GM12878 (cell line): ENCODE data around the gene CIPC. TPM values are rescaled to one million over a fixed set of nuclear protein-coding genes. Genes with fewer than 3 reads are reported as not detected.

Source experiments
- ATAC-seq: fragments of 200-7000 bp; cut with Tn5 transposase; 3 replicates; pipeline ENCODE4 v1.9.1; 2020; ENCODE audit warnings: mild to moderate bottlenecking, moderate library complexity
- BruUV-seq: library from RNA; stranded (reverse); fragments of 400-500 nt; replicated peaks from 2 replicates; lab custom pipeline; 2021; lab: Mats Ljungman, UMichigan
- CTCF ChIA-PET: fragments of 300-600 bp; sonication (Branson Sonifier 250); formaldehyde crosslinking; extraction: SDS; loops from one replicate; lab custom pipeline; 2021; ENCODE audit warnings: inconsistent platforms; lab: Yijun Ruan, JAX
- POLR2A ChIA-PET: fragments of 350-600 bp; formaldehyde crosslinking; extraction: SDS; loops from one replicate; lab custom pipeline; 2021; ENCODE audit warnings: inconsistent platforms; lab: Charles Lee
- RAD21 ChIA-PET: fragments of 300-600 bp; sonication (Branson Sonifier 250); formaldehyde crosslinking; loops from one replicate; lab custom pipeline; 2023; ENCODE audit warnings: antibody characterized with exemption; ENCODE audit not compliant: unreplicated experiment; lab: Charles Lee
- SMC1A ChIA-PET: fragments of 300-600 bp; sonication (Branson Sonifier 250); formaldehyde crosslinking; loops from one replicate; lab custom pipeline; 2023; ENCODE audit not compliant: unreplicated experiment, uncharacterized antibody; lab: Charles Lee
- DNase-seq: peaks from one replicate; pipeline ENCODE4 v3.0.0-alpha.2; 2011; ENCODE audit warnings: low read depth, low spot score
- FAIRE-seq: peaks from 3 replicates; lab custom pipeline; 2011; peaks lifted over from hg19 to GRCh38; lab: Jason Lieb, UNC
- H2AFZ ChIP-seq: 2 replicates; pipeline ENCODE4 v1.6.0; 2011; ENCODE audit warnings: low read depth, low read length, control low read depth; ENCODE audit not compliant: control insufficient read depth
- H3K27ac ChIP-seq: 2 replicates; pipeline ENCODE4 v1.5.1; 2011; ENCODE audit warnings: control low read depth; ENCODE audit not compliant: control insufficient read depth, insufficient read depth
- H3K27me3 ChIP-seq, 2 experiments: replicated peaks in 1 of 2; 2 replicates each; pipeline versions ENCODE4 v1.6.0 to v1.6.1; 2011; ENCODE audit warnings: low read length in 1 of 2; ENCODE audit not compliant: control insufficient read depth in 2 of 2, insufficient read depth in 2 of 2
- H3K36me3 ChIP-seq, 2 experiments: 2 replicates each; pipeline ENCODE4 v1.5.1; 2011; ENCODE audit warnings: low read length in 1 of 2; ENCODE audit not compliant: control insufficient read depth in 2 of 2, insufficient read depth in 2 of 2
- H3K4me1 ChIP-seq: 2 replicates; pipeline ENCODE4 v1.6.1; 2011; ENCODE audit warnings: mild to moderate bottlenecking, low read length, moderate library complexity, mixed read lengths; ENCODE audit not compliant: control insufficient read depth, insufficient read depth
- H3K4me2 ChIP-seq: 2 replicates; pipeline ENCODE4 v1.6.0; 2011; ENCODE audit warnings: control low read depth; ENCODE audit not compliant: control insufficient read depth, insufficient read depth
- H3K4me3 ChIP-seq: fragments of 200-600 bp; sonication (generic); 2 replicates; pipeline ENCODE4 v1.5.1; 2016
- H3K79me2 ChIP-seq: 2 replicates; pipeline ENCODE4 v1.6.0; 2011; ENCODE audit warnings: low read length; ENCODE audit not compliant: control insufficient read depth, insufficient read depth
- H3K9ac ChIP-seq: 2 replicates; pipeline ENCODE4 v1.8.0; 2011; ENCODE audit warnings: low read length, control low read depth, mixed read lengths; ENCODE audit not compliant: control insufficient read depth, insufficient read depth
- H3K9me3 ChIP-seq: replicated peaks from 3 replicates; pipeline ENCODE4 v1.5.1; 2011; ENCODE audit warnings: mild to moderate bottlenecking, low read length; ENCODE audit not compliant: control insufficient read depth, insufficient read depth
- H4K20me1 ChIP-seq: 2 replicates; pipeline ENCODE4 v1.6.0; 2011; ENCODE audit not compliant: control insufficient read depth, insufficient read depth
- CBX5 ChIP-seq: sonication (generic); IDR thresholded peaks from 2 replicates; pipeline ENCODE4 v1.6.1; 2016; ENCODE audit warnings: low read depth, moderate library complexity, mild to moderate bottlenecking, inconsistent platforms
- EGR1 ChIP-seq, 2 experiments: IDR thresholded peaks; 1 replicate in 1 of 2; 2 replicates in 1 of 2; pipeline ENCODE4 v1.6.1; 2011 to 2012; ENCODE audit warnings: low read depth in 2 of 2, low read length in 2 of 2, borderline replicate concordance in 1 of 2, mild to moderate bottlenecking in 1 of 2, moderate library complexity in 1 of 2
- EZH2 ChIP-seq: IDR thresholded peaks from 2 replicates; pipeline ENCODE4 v1.6.1; 2012; ENCODE audit warnings: low read depth, mild to moderate bottlenecking, control low read depth, inconsistent platforms, low read length, borderline replicate concordance; ENCODE audit not compliant: control insufficient read depth
- IRF3 ChIP-seq: fragments of 450-650 bp; IDR thresholded peaks from 2 replicates; pipeline ENCODE4 v1.6.1; 2014; ENCODE audit warnings: mild to moderate bottlenecking
- JUNB ChIP-seq: IDR thresholded peaks from 2 replicates; pipeline ENCODE4 v1.6.1; 2016; ENCODE audit warnings: antibody characterized with exemption, mild to moderate bottlenecking
- KLF5 ChIP-seq: fragments of 450-650 bp; IDR thresholded peaks from 2 replicates; pipeline ENCODE4 v1.6.1; 2014; ENCODE audit warnings: mild to moderate bottlenecking; ENCODE audit not compliant: partially characterized antibody
- MEF2B ChIP-seq: fragments of 450-650 bp; IDR thresholded peaks from 2 replicates; pipeline ENCODE4 v1.6.1; 2018; ENCODE audit warnings: mild to moderate bottlenecking, moderate library complexity; ENCODE audit not compliant: partially characterized antibody, poor library complexity, severe bottlenecking
- MYC ChIP-seq: IDR thresholded peaks from 2 replicates; pipeline ENCODE4 v1.6.1; 2011; ENCODE audit warnings: mild to moderate bottlenecking, low read length, moderate library complexity, inconsistent platforms; ENCODE audit not compliant: insufficient read depth, insufficient replicate concordance, insufficient read length, severe bottlenecking
- NBN ChIP-seq: fragments of 450-650 bp; IDR thresholded peaks from 2 replicates; pipeline ENCODE4 v1.6.1; 2016
- NR2C1 ChIP-seq: fragments of 450-650 bp; IDR thresholded peaks from 2 replicates; pipeline ENCODE4 v1.6.1; 2017; ENCODE audit warnings: antibody characterized with exemption, mild to moderate bottlenecking, moderate library complexity
- REST ChIP-seq: IDR thresholded peaks from 2 replicates; pipeline ENCODE4 v1.6.1; 2012; ENCODE audit warnings: mild to moderate bottlenecking, low read depth, low read length
- SIN3A ChIP-seq: IDR thresholded peaks from 2 replicates; pipeline ENCODE4 v1.6.1; 2012; ENCODE audit warnings: low read depth, low read length, improper control_type of control experiment
- SMARCA5 ChIP-seq: fragments of 450-650 bp; IDR thresholded peaks from 2 replicates; pipeline ENCODE4 v1.6.1; 2017; ENCODE audit warnings: mild to moderate bottlenecking
- TCF12 ChIP-seq: IDR thresholded peaks from 2 replicates; pipeline ENCODE4 v1.6.1; 2011; ENCODE audit warnings: low read depth, mild to moderate bottlenecking, low read length
- ZBTB11 ChIP-seq: fragments of 450-650 bp; formaldehyde crosslinking; IDR thresholded peaks from 2 replicates; pipeline ENCODE4 v1.5.0; 2022; ENCODE audit warnings: mild to moderate bottlenecking, missing genetic modification characterization
- ZNF24 ChIP-seq: fragments of 450-650 bp; IDR thresholded peaks from 2 replicates; pipeline ENCODE4 v1.6.1; 2017; ENCODE audit warnings: antibody characterized with exemption, mild to moderate bottlenecking
- WGBS: methylation state at CpG from one replicate; pipeline ENCODE4 v1.1.6; 2016; ENCODE audit warnings: low lambda C conversion rate; ENCODE audit not compliant: insufficient replicate concordance, insufficient coverage; ENCODE audit errors: missing lambda C conversion rate; 5-methylcytosine and 5-hydroxymethylcytosine counted together
- in situ Hi-C: fragments of 300-500 bp; cut with MboI; formaldehyde crosslinking; loops from 9 replicates; pipeline ENCODE4 v1.14.3; 2018; ENCODE audit warnings: mixed read lengths
- intact Hi-C: fragments of 100-400 bp; cut with micrococcal nuclease; formaldehyde crosslinking; loops from one replicate; pipeline ENCODE4 v1.14.2; 2022; ENCODE audit not compliant: unreplicated experiment
- polyA plus RNA-seq, 11 experiments: library from polyadenylated mRNA; depleted of rRNA in 4 of 11; unstranded in 6 of 11; stranded (reverse) in 5 of 11; fragments of >200 nt; fragmentation: Nextera tagmentation in 4 of 11; fragmentation: Illumina TruSeq in 1 of 11; extraction: Ambion mirVana in 4 of 11; extraction: Trizol in 1 of 11; gene quantifications; 1 replicate in 1 of 11; 2 replicates in 10 of 11; pipeline versions ENCODE4 v1.2.1 to v1.2.3, GENCODE V29; 2011 to 2016; ENCODE audit warnings: inconsistent platforms in 2 of 11, missing spikeins in 2 of 11, low read depth in 1 of 11
- total RNA-seq, 4 experiments: library from RNA; depleted of rRNA in 3 of 4; stranded (reverse); fragments of >200 nt in 3 of 4; fragmentation: Illumina TruSeq in 1 of 4; extraction: Trizol in 1 of 4; gene quantifications; 2 replicates each; pipeline versions ENCODE4 v1.2.1 to v1.2.3, GENCODE V29; 2013 to 2021

Gene CIPC
- total and polyA plus RNA-seq, 10 of the 15 experiments (the other 5 are each of a cell fraction or from before 2014, with no cell fraction given), result 5.6 to 29.5 (median 16.5) TPM

GRCh38 chr14:77122526-77123125, 24.6 kb downstream of the CIPC start:
- Histone ChIP-seq H3K4me2 (peak overlapping the region; percentile 47; the same call in 1 of the 2 replicates), H3K27ac (no peak overlapping the region), H3K36me3 (no peaks in the 10 kb centered on the region), H3K9ac (no peak overlapping the region), H3K4me1 (peaks cover 53% of the 10 kb centered on the region), H4K20me1 (no peaks in the 10 kb centered on the region), H2AFZ (no peak overlapping the region), H3K4me3 (no peak overlapping the region), H3K79me2 (no peaks in the 10 kb centered on the region), H3K27me3 (peaks cover 6 to 7% of the 10 kb centered on the region in 2 experiments; a peak in 2 of 4 replicates), H3K9me3 (no peaks in the 10 kb centered on the region)
- RAD21 ChIA-PET, result interaction anchor here (1.3 to 5.7 kb wide), 15 partner anchors 13 to 249 kb away, joined by 3 to 185 read pairs (median 11); partner anchors contain the start of gene CIPC
- WGBS, result 81% methylated on average over 6 of the region's 6 CpGs
- ATAC-seq (no peak), FAIRE-seq (no peak), DNase-seq (no peak)
- CTCF ChIA-PET, result interaction anchor here (0.6 to 21.2 kb wide), 13 partner anchors 9 to 707 kb away, joined by 3 to 445 read pairs (median 6); partner anchors contain the start of genes CIPC, GSTZ1 and POMT2
- SMC1A ChIA-PET, result interaction anchor here (0.5 to 20.2 kb wide), 11 partner anchors 8 to 428 kb away, joined by 3 to 428 read pairs (median 12); partner anchors contain the start of gene CIPC
- in situ Hi-C loops, result no loop called here
- intact Hi-C loops, result no loop called here
- POLR2A ChIA-PET, result interaction anchor here (1.9 to 5.2 kb wide), 3 partner anchors 25 to 42 kb away, joined by 4 to 68 read pairs (median 5); partner anchors contain the start of gene CIPC
- no TSS peak for BruUV-seq
- TF ChIP-seq CBX5 (no peak), REST (no peak), MYC (no peak), NR2C1 (no peak), SMARCA5 (no peak), EGR1 (IDR thresholded peaks at IDR 0.05; ENCODE audit: borderline replicate concordance in 1 of 2, low read depth in 2 of 2, low read length in 2 of 2) (no peak), ZNF24 (no peak), KLF5 (no peak), JUNB (no peak), SIN3A (no peak), NBN (no peak), EZH2 (no peak), TCF12 (no peak), IRF3 (no peak), ZBTB11 (no peak), MEF2B (no peak)
